Inflammatory macrophage (primary cell): ENCODE data around the gene LSM4.

Experiments
- DNase-seq, 2 donors: peaks; one replicate each; pipeline ENCODE4 v3.0.0-alpha.2; 2020 to 2022

Gene LSM4

GRCh38 chr19:18310966-18311365, 11.9 kb downstream of the LSM4 start:
- no peak for DNase-seq

- no peak for DNase-seq
Measured at GRCh38 chr19:18310118-18310909, 12.6 kb downstream of the LSM4 start.

- DNase-seq, result no peak
Measured at GRCh38 chr19:18309525-18310064, 13.3 kb downstream of the LSM4 start.

GRCh38 chr19:18308948-18309325, 13.9 kb downstream of the LSM4 start:
- no peak for DNase-seq

- no peak for DNase-seq
Measured at GRCh38 chr19:18308051-18308947, 14.6 kb downstream of the LSM4 start.

- DNase-seq, result no peak
Measured at GRCh38 chr19:18307271-18307681, 15.6 kb downstream of the LSM4 start.

- no peak for DNase-seq
Measured at GRCh38 chr19:18306888-18307260, 16.0 kb downstream of the LSM4 start.

- no peak for DNase-seq
Measured at GRCh38 chr19:18306209-18306887, 16.5 kb downstream of the LSM4 start.

GRCh38 chr19:18304458-18305310, 18.2 kb downstream of the LSM4 start:
- peak; percentile 79 to 95 for DNase-seq

GRCh38 chr19:18304208-18304457, 18.7 kb downstream of the LSM4 start:
- DNase-seq, result peak in 1 of 2 donors; percentile 16

- DNase-seq, result no peak
Measured at GRCh38 chr19:18301718-18302111, 21.2 kb downstream of the LSM4 start.

GRCh38 chr19:18300930-18301717, 21.8 kb downstream of the LSM4 start:
- peak; percentile 59 to 74 for DNase-seq

GRCh38 chr19:18299654-18300053, 23.2 kb downstream of the LSM4 start:
- no peak for DNase-seq

GRCh38 chr19:18298601-18299000, 24.3 kb downstream of the LSM4 start:
- DNase-seq, result no peak

- DNase-seq, result no peak
Measured at GRCh38 chr19:18297308-18297707, 25.6 kb downstream of the LSM4 start.

- DNase-seq, result no peak
Measured at GRCh38 chr19:18295034-18295451, 27.8 kb downstream of the LSM4 start.

GRCh38 chr19:18294467-18294864, 28.4 kb downstream of the LSM4 start:
- DNase-seq, result no peak

- DNase-seq, result no peak
Measured at GRCh38 chr19:18293642-18294466, 29.0 kb downstream of the LSM4 start.

GRCh38 chr19:18292810-18293641, 29.9 kb downstream of the LSM4 start:
- DNase-seq, result peak; percentile 87 to 91

- no peak for DNase-seq
Measured at GRCh38 chr19:18292462-18292809, 30.4 kb downstream of the LSM4 start.
